GM12874 (cell line): Measurements from ENCODE around the gene APCDD1L.

Experiments
- TF ChIP-seq, protein P1 (sequence below): IDR thresholded peaks from 2 replicates; pipeline ENCODE4 v1.5.1; 2011; ENCODE audit warnings: low read depth, mild to moderate bottlenecking, control low read depth, low read length, moderate library complexity; ENCODE audit not compliant: insufficient read depth

APCDD1L gene

DNA sequence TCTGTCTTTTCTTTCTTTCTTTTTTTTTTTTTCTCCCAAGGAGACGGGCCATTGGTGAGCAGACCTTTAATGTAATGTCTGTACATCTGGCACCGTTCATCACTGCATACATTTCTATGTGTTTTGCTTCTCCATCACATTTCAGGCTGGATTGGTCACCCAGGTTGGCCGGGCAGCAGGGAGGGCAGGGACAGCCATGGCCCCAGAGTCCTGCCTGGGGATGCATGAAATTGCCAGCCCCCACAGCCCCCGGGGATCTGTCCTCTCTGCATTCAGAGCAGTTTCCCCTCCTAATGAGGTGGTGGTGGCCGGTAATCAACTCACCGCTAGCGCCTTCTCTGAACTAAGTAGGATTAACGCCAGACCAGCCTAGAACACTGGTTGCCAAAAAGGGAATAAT is 50.4 kb downstream of the APCDD1L start:
- TF ChIP-seq, protein P1, sequence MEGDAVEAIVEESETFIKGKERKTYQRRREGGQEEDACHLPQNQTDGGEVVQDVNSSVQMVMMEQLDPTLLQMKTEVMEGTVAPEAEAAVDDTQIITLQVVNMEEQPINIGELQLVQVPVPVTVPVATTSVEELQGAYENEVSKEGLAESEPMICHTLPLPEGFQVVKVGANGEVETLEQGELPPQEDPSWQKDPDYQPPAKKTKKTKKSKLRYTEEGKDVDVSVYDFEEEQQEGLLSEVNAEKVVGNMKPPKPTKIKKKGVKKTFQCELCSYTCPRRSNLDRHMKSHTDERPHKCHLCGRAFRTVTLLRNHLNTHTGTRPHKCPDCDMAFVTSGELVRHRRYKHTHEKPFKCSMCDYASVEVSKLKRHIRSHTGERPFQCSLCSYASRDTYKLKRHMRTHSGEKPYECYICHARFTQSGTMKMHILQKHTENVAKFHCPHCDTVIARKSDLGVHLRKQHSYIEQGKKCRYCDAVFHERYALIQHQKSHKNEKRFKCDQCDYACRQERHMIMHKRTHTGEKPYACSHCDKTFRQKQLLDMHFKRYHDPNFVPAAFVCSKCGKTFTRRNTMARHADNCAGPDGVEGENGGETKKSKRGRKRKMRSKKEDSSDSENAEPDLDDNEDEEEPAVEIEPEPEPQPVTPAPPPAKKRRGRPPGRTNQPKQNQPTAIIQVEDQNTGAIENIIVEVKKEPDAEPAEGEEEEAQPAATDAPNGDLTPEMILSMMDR: no peak

DNA sequence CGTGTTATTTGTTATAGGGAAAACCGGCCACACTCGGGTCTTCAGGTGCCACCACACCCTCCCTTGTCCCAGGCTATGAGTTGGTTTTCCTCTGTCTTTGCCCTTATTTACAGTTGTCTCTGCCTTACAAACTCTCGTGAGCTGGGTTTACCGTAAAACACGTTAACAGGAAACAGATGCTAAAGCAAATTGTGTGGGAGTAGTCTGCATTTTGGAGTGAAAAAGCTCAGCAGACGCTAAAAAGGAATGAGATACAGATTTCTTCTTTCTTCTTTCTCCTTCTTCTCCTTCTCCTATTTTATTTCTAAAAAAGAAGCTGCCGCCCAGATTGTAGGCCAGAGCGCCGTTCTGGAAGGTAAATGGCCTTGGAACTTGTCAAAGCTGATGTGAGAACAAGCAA is 51.9 kb downstream of the APCDD1L start:
- TF ChIP-seq, protein P1: no peak

DNA sequence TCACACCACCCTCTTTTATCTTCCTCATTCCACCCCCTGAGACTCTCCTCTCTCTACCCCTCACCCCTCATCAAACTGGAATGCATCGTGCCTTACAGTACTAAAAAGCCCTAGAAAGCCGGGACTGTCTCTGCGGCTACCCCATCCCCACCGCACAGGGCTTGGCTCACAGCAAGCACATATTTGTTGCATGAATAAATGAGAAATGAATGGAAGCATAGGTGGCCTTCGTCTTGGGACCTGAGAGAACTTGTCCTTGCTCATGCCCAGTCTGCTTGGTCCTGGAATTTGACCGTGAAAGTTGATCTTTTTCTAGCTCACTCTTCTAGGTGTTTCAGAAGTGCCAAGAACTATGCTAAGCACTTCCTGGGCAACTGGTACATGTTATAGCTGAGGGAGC is 53.3 kb downstream of the APCDD1L start:
- TF ChIP-seq, protein P1: no peak

DNA sequence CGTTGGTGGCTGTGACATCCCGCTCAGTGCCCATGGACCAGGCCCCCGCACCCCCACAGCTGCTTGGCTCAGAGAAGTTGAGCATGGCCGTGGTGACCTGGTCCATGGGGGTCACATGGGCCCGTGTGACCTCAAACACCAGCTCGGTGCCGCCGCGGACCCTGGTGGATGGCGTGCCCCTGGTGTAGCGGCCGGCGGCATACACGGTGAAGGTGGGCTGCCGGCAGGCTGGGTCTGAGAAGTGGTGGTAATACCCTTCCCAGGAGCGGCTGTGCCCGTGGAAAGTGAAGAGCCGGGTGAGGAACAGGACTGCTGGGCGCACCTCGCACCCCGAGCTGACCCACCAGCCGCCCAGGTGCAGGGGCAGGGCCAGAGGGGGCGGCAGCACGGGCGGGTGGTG is 54.1 kb downstream of the APCDD1L start:
- TF ChIP-seq, protein P1: no peak

DNA sequence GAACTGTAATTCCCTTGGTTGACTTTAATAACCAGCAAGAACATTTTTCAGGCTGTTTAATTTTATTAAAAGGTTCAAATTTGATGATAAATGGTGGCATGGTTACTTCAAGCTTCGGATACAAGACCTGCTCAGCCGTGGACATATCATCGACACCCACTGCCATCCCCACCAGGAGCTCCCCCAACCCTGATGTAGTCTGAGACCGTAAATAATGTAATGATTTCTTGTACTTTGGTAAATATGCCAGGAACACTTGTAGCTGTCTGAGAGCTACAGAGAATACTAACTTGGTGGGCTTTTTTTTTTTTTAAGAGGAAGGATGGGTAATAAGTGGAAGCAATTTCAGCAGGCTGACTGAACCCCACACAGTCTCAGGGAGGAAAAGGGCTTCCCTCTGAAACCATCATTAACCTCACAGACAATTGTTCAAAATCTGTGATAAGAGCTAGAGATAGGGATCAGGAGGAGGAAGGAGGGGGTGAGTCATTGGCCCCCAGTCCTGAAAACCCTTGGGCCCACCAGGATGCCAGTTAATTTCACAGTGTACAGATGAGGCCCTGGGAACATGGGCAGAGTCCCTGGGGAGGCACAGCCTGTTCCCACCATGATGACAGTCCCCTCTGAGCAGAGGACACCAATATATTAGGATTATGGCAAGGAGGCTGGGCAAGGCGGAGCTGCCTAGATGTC is 56.0 kb downstream of the APCDD1L start:
- TF ChIP-seq, protein P1: no peak

DNA sequence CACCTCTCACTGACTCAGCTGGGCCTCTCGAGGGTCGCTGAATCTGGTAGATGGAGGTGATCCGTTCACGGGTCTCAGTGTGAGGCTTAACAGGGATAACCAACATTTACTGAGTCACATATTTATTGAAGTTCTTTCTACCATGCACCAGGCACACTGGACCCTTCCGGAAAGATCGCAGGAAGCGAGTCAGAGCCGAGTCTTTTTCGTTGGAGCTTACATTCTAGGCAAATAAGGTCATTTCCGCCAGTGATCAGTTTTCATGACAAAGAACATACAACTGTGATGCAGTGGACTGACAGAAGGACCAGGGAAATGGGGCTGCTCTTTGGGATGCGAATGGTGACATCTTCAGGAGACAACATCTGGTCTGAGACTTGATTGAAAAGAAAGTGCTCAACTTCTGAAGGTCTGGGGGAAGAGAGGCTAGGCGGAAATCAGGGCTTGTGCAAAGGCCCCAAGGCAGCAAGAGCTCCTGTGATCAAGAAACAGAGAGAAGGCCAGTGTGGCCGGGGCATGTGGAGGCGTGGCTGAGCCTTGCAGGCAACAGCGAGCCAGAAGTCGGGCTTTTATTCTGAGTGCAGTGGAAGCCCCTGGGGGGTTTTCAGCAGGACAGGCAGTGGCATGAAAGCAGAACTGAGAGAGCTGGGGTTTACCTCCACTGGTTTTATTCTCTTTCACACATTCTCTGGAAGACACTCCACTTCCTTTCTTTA is 56.7 kb downstream of the APCDD1L start:
- TF ChIP-seq, protein P1: no peak

DNA sequence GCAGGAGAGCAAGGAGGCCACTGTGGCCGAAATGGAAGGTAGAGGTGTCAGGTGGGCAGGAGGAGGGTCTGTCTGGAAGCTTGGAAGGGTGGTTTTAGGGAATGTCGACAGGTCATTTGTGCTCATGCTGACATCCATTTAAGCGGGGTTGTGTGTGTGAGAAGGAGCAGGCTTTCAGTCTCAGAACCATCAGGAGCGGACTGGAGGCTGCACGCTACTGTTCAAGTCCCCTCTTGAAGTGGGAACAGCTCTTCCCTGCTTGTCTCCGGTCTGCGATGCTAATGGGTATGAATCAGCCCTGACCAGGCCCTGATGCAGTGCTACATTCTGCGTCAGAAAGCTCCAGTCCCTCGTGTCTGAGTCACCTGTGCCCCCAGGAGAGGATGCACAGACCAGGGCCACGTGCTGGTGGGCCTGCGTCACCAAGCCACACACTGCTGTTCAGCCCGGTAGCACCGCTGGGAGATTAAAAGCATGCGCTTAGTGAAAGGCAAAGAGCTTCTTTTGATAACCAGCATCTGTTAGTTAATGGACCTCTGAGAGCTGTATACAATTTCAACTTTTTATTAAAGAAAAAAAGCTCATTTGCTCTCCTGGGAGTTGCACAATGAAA is 58.0 kb downstream of the APCDD1L start:
- TF ChIP-seq, protein P1: no peak
